K562 (cell line): Measurements from ENCODE around the gene FMC1. TPM values are rescaled to one million over a fixed set of nuclear protein-coding genes. Genes with fewer than 3 reads are reported as not detected.

Source experiments
- ATAC-seq: fragments of 200-7000 bp; cut with Tn5 transposase; 3 replicates; pipeline ENCODE4 v1.9.1; 2020; ENCODE audit warnings: moderate library complexity
- BruUV-seq: library from RNA; stranded (reverse); fragments of 400-500 nt; replicated peaks from 2 replicates; lab custom pipeline; 2021; lab: Mats Ljungman, UMichigan
- CTCF ChIA-PET: fragments of 300-600 bp; formaldehyde crosslinking; extraction: SDS; loops from one replicate; lab custom pipeline; 2021; ENCODE audit warnings: low intra/inter-chr PET ratio; lab: Yijun Ruan, JAX
- POLR2A ChIA-PET: fragments of 300-600, 350-650 bp; sonication (Branson Sonifier 250); formaldehyde crosslinking; extraction: SDS; loops from one replicate; lab custom pipeline; 2021; ENCODE audit warnings: antibody characterized with exemption, inconsistent platforms; lab: Yijun Ruan, JAX
- DNase-seq, 4 experiments: peaks; one replicate each; pipeline versions ENCODE4 v3.0.0 to v3.0.0-alpha.2; 2011 to 2018; ENCODE audit warnings: low spot score in 3 of 4, mixed read lengths in 3 of 4; ENCODE audit errors: extremely low read depth in 1 of 4
- FAIRE-seq: peaks from 2 replicates; lab custom pipeline; 2011; peaks lifted over from hg19 to GRCh38; lab: Jason Lieb, UNC
- H2AFZ ChIP-seq: 2 replicates; pipeline ENCODE4 v1.6.0; 2011; ENCODE audit warnings: low read depth, low read length, control low read depth, inconsistent platforms
- H3K27ac ChIP-seq: fragments of 200-600 bp; 3 replicates; pipeline ENCODE4 v1.8.0; 2011; ENCODE audit warnings: low read depth, mild to moderate bottlenecking, control low read depth, inconsistent platforms, low read length, moderate library complexity, mixed read lengths; ENCODE audit errors: extremely low read depth
- H3K27me3 ChIP-seq, 2 experiments: fragments of 300-600 bp in 1 of 2; 2 replicates in 1 of 2; 3 replicates in 1 of 2; pipeline versions ENCODE4 v1.6.0 to v1.8.0; 2011; ENCODE audit warnings: inconsistent platforms in 2 of 2, low read length in 2 of 2, mild to moderate bottlenecking in 1 of 2, mixed read lengths in 1 of 2, moderate library complexity in 1 of 2; ENCODE audit not compliant: control insufficient read depth in 2 of 2, insufficient read depth in 2 of 2
- H3K36me3 ChIP-seq: fragments of 300-600 bp; 3 replicates; pipeline ENCODE4 v1.8.0; 2011; ENCODE audit warnings: mild to moderate bottlenecking, low read length, inconsistent platforms; ENCODE audit not compliant: control insufficient read depth, insufficient read depth
- H3K4me1 ChIP-seq, 2 experiments: fragments of 200-600 bp in 1 of 2; replicated peaks in 1 of 2; 2 replicates in 1 of 2; 3 replicates in 1 of 2; pipeline versions ENCODE4 v1.5.1 to v1.8.0; 2011; ENCODE audit warnings: inconsistent platforms in 2 of 2, low read length in 2 of 2, mild to moderate bottlenecking in 1 of 2, mixed read lengths in 1 of 2, moderate library complexity in 1 of 2; ENCODE audit not compliant: control insufficient read depth in 2 of 2, insufficient read depth in 2 of 2
- H3K4me2 ChIP-seq: 2 replicates; pipeline ENCODE4 v1.6.1; 2011; ENCODE audit warnings: low read length, control low read depth, inconsistent platforms, mixed read lengths; ENCODE audit not compliant: insufficient read depth
- H3K4me3 ChIP-seq: fragments of 200-600 bp; sonication (generic), shearing (Covaris generic); 2 replicates; pipeline ENCODE4 v1.5.1; 2016; ENCODE audit warnings: control low read depth, inconsistent platforms
- H3K79me2 ChIP-seq: fragments of 200-600 bp; 3 replicates; pipeline ENCODE4 v1.8.0; 2011; ENCODE audit warnings: low read length, inconsistent platforms; ENCODE audit not compliant: control insufficient read depth, insufficient read depth
- H3K9ac ChIP-seq, 2 experiments: 2 replicates each; pipeline versions ENCODE4 v1.6.0 to v1.6.1; 2011; ENCODE audit warnings: low read depth in 2 of 2, low read length in 2 of 2, control low read depth in 1 of 2, inconsistent platforms in 1 of 2, mild to moderate bottlenecking in 1 of 2, mixed read lengths in 1 of 2; ENCODE audit not compliant: insufficient read depth in 1 of 2
- H3K9me1 ChIP-seq: one replicate; pipeline ENCODE4 v1.6.0; 2011; ENCODE audit warnings: inconsistent platforms, mild to moderate bottlenecking, low read length, moderate library complexity; ENCODE audit not compliant: control insufficient read depth, insufficient read depth
- H3K9me3 ChIP-seq: replicated peaks from 2 replicates; pipeline ENCODE4 v1.5.1; 2011; ENCODE audit warnings: low read depth, low read length, inconsistent platforms; ENCODE audit not compliant: control insufficient read depth, insufficient read depth
- H4K20me1 ChIP-seq: replicated peaks from 2 replicates; pipeline ENCODE4 v1.6.1; 2011; ENCODE audit warnings: low read length, inconsistent platforms, mixed read lengths; ENCODE audit not compliant: control insufficient read depth, insufficient read depth
- CTCF ChIP-seq, 3 experiments: IDR thresholded peaks in 2 of 3; conservative IDR thresholded peaks in 1 of 3; 2 replicates each; pipeline ENCODE4 v1.5.1; 2011 to 2012; ENCODE audit warnings: low read length in 3 of 3, mild to moderate bottlenecking in 3 of 3, control low read depth in 2 of 3, improper control_type of control experiment in 1 of 3, inconsistent platforms in 1 of 3, low read depth in 1 of 3, mixed read lengths in 1 of 3, moderate library complexity in 1 of 3; ENCODE audit not compliant: insufficient read depth in 2 of 3
- HMBOX1 ChIP-seq: sonication (generic); IDR thresholded peaks from 2 replicates; pipeline ENCODE4 v1.6.1; 2016
- MTA2 ChIP-seq: fragments of 450-650 bp; IDR thresholded peaks from 2 replicates; pipeline ENCODE4 v1.6.1; 2016; ENCODE audit warnings: low read depth
- NFE2L1 ChIP-seq: fragments of 450-650 bp; IDR thresholded peaks from 2 replicates; pipeline ENCODE4 v1.6.1; 2016; ENCODE audit warnings: missing genetic modification characterization, low read depth, mild to moderate bottlenecking, missing compliant biosample characterization, moderate library complexity, borderline replicate concordance
- SIRT6 ChIP-seq: IDR thresholded peaks from one replicate; pipeline ENCODE4 v1.6.1; 2012; ENCODE audit warnings: low read depth, mild to moderate bottlenecking, control low read depth, inconsistent platforms, low read length, moderate library complexity
- SMARCE1 ChIP-seq: fragments of 450-650 bp; IDR thresholded peaks from 2 replicates; pipeline ENCODE4 v1.7.1; 2016; ENCODE audit warnings: mild to moderate bottlenecking
- ZNF133 ChIP-seq: fragments of 250-450 bp; sonication (Bioruptor Pico); IDR thresholded peaks from 2 replicates; pipeline ENCODE4 v1.4.0; 2020; ENCODE audit warnings: mild to moderate bottlenecking
- ZNF212 ChIP-seq: fragments of 450-650 bp; formaldehyde crosslinking; IDR thresholded peaks from 2 replicates; pipeline ENCODE4 v1.4.0; 2020; ENCODE audit warnings: mild to moderate bottlenecking
- ZZZ3 ChIP-seq: fragments of 450-650 bp; IDR thresholded peaks from 2 replicates; pipeline ENCODE4 v1.6.1; 2016; ENCODE audit warnings: antibody characterized with exemption, mild to moderate bottlenecking, moderate library complexity
- WGBS: fragments of 100-300 bp; shearing (Covaris generic); methylation state at CpG from one replicate; pipeline ENCODE4 v1.1.6; 2016; ENCODE audit warnings: low coverage, mixed read lengths; ENCODE audit not compliant: insufficient coverage; ENCODE audit errors: missing lambda C conversion rate; 5-methylcytosine and 5-hydroxymethylcytosine counted together
- in situ Hi-C: fragments of 300-500 bp; cut with MboI; formaldehyde crosslinking; loops from 4 replicates; pipeline ENCODE4 v1.15.0; 2018; ENCODE audit warnings: inconsistent platforms, mixed read lengths
- intact Hi-C: fragments of 100-400 bp; cut with micrococcal nuclease; formaldehyde crosslinking; loops from 2 replicates; pipeline ENCODE4 v1.14.2; 2022
- polyA plus RNA-seq, 8 experiments: library from polyadenylated mRNA; depleted of rRNA in 4 of 8; stranded (reverse) in 5 of 8; unstranded in 3 of 8; fragments of >200 nt; fragmentation: Nextera tagmentation in 2 of 8; fragmentation: Illumina TruSeq in 1 of 8; extraction: Ambion mirVana in 2 of 8; extraction: Trizol in 1 of 8; gene quantifications; 2 replicates each; pipeline versions ENCODE4 v1.2.1 to v1.2.3, GENCODE V29; 2011 to 2014; ENCODE audit warnings: inconsistent platforms in 1 of 8, missing spikeins in 1 of 8
- total RNA-seq, 7 experiments: library from RNA; depleted of rRNA in 6 of 7; stranded (reverse); fragments of >200 nt in 6 of 7; fragmentation: Illumina TruSeq in 2 of 7; extraction: Trizol in 2 of 7; gene quantifications; 2 replicates each; pipeline versions ENCODE4 v1.2.1 to v1.2.3, GENCODE V29; 2011 to 2021; ENCODE audit warnings: low replicate concordance in 1 of 7
- TF ChIP-seq, protein P1 (sequence below), 2 experiments: fragments of 450-650 bp in 1 of 2; sonication (generic) in 1 of 2; formaldehyde crosslinking in 1 of 2; IDR thresholded peaks; 2 replicates each; pipeline versions ENCODE4 v1.7.1 to v1.9.0; 2016 to 2022; ENCODE audit warnings: inconsistent platforms in 1 of 2, mild to moderate bottlenecking in 1 of 2, missing genetic modification reagents in 1 of 2

The FMC1 gene
- total and polyA plus RNA-seq, 9 of the 15 experiments (the other 6 are each of a cell fraction or from before 2014, with no cell fraction given) = 14.0 to 116 (median 29.0) TPM

- Histone ChIP-seq H3K36me3 (peaks cover 42% of the 10 kb centered on the region), H2AFZ (no peak overlapping the region), H3K4me3 (peak overlapping the region; percentile 65), H3K9me1 (no peaks in the 10 kb centered on the region), H3K4me1 (peaks cover 11 to 22% of the 10 kb centered on the region in 2 experiments), H4K20me1 (peaks cover 23% of the 10 kb centered on the region), H3K27ac (peak overlapping the region; percentile 98; the same call in 2 of the 3 replicates), H3K9ac (peak overlapping the region in 1 of 2 experiments; percentile 97; a peak in 3 of 4 replicates), H3K27me3 (no peaks in the 10 kb centered on the region), H3K9me3 (no peaks in the 10 kb centered on the region), H3K79me2 (peaks cover 85% of the 10 kb centered on the region), H3K4me2 (peak overlapping the region; percentile 92)
- FAIRE-seq (no peak), ATAC-seq (no peak), DNase-seq (no peak)
- 0% methylated on average over 3 of the region's 3 CpGs for WGBS
- BruUV-seq = no TSS peak
- in situ Hi-C loops = loop anchor here (25.0 kb wide), 1 partner anchor 1399 kb away; no protein-coding TSS in a partner anchor
- CTCF ChIA-PET = no interaction called here
- POLR2A ChIA-PET = no interaction called here
- intact Hi-C loops = no loop called here
- TF ChIP-seq ZNF212 (CRISPR knock-in tag) = no peak
- no peak for TF ChIP-seq ZNF133 (CRISPR knock-in tag)
- TF ChIP-seq MTA2 = no peak
- TF ChIP-seq CTCF (IDR thresholded peaks at IDR 0.05 in 2 of 3, conservative IDR thresholded peaks at IDR 0.05 in 1 of 3; ENCODE audit: insufficient read depth in 2 of 3, low read depth in 1 of 3, low read length in 3 of 3) = no peak
- TF ChIP-seq, protein P1, sequence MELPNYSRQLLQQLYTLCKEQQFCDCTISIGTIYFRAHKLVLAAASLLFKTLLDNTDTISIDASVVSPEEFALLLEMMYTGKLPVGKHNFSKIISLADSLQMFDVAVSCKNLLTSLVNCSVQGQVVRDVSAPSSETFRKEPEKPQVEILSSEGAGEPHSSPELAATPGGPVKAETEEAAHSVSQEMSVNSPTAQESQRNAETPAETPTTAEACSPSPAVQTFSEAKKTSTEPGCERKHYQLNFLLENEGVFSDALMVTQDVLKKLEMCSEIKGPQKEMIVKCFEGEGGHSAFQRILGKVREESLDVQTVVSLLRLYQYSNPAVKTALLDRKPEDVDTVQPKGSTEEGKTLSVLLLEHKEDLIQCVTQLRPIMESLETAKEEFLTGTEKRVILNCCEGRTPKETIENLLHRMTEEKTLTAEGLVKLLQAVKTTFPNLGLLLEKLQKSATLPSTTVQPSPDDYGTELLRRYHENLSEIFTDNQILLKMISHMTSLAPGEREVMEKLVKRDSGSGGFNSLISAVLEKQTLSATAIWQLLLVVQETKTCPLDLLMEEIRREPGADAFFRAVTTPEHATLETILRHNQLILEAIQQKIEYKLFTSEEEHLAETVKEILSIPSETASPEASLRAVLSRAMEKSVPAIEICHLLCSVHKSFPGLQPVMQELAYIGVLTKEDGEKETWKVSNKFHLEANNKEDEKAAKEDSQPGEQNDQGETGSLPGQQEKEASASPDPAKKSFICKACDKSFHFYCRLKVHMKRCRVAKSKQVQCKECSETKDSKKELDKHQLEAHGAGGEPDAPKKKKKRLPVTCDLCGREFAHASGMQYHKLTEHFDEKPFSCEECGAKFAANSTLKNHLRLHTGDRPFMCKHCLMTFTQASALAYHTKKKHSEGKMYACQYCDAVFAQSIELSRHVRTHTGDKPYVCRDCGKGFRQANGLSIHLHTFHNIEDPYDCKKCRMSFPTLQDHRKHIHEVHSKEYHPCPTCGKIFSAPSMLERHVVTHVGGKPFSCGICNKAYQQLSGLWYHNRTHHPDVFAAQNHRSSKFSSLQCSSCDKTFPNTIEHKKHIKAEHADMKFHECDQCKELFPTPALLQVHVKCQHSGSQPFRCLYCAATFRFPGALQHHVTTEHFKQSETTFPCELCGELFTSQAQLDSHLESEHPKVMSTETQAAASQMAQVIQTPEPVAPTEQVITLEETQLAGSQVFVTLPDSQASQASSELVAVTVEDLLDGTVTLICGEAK (IDR thresholded peaks at IDR 0.05) = peak; percentile 45; the same call in 1 of the 2 replicates
- TF ChIP-seq, protein P1 (CRISPR knock-in tag; IDR thresholded peaks at IDR 0.05) = no peak
- TF ChIP-seq SIRT6 = no peak
- TF ChIP-seq SMARCE1 = 0 out of 2 replicates have a peak, but pooled peaks have one; percentile 24
- TF ChIP-seq NFE2L1 (tag) = no peak
- TF ChIP-seq ZZZ3 = 0 out of 2 replicates have a peak, but pooled peaks have one; percentile 36
- TF ChIP-seq HMBOX1 = 0 out of 2 replicates have a peak, but pooled peaks have one; percentile 19
Measured at GRCh38 chr7:139361523-139361922, 20.4 kb downstream of the FMC1 start.
